Ovary (tissue), 10 donors: ENCODE results near the gene FANCI. TPM values are rescaled to one million over a fixed set of nuclear protein-coding genes. Genes with fewer than 3 reads are reported as not detected.

Experiments used
- DNase-seq, 5 donors: peaks; one replicate each; pipeline ENCODE4 v3.0.0-alpha.2; 2019 to 2020
- H3K27ac ChIP-seq, 2 donors: fragments of 200-600 bp; one replicate each; pipeline versions ENCODE4 v1.5.1 to v1.8.0; 2019 to 2022
- H3K27me3 ChIP-seq: fragments of 200-600 bp; one replicate; pipeline ENCODE4 v1.8.0; 2022
- H3K36me3 ChIP-seq: fragments of 200-600 bp; sonication (generic); one replicate; pipeline ENCODE4 v1.5.1; 2019
- H3K4me1 ChIP-seq: one replicate; pipeline ENCODE4 v1.8.1; 2013; ENCODE audit warnings: mild to moderate bottlenecking, moderate library complexity; ENCODE audit not compliant: insufficient read depth
- H3K4me3 ChIP-seq: fragments of 200-600 bp; sonication (generic); one replicate; pipeline ENCODE4 v1.5.1; 2017
- H3K9me3 ChIP-seq, 2 donors: fragments of 200-600 bp in 1 of 2; sonication (generic) in 1 of 2; one replicate each; pipeline versions ENCODE4 v1.5.1 to v1.8.1; 2013 to 2019; ENCODE audit warnings: mild to moderate bottlenecking in 1 of 2, moderate library complexity in 1 of 2
- EP300 ChIP-seq: sonication (generic); formaldehyde crosslinking; IDR thresholded peaks from one replicate; pipeline ENCODE4 v1.6.1; 2017; ENCODE audit warnings: antibody characterized with exemption
- POLR2A ChIP-seq: fragments of 450-650 bp; IDR thresholded peaks from one replicate; pipeline ENCODE4 v1.6.1; 2017; ENCODE audit warnings: antibody characterized with exemption, mild to moderate bottlenecking, moderate library complexity
- WGBS, 3 donors: extraction: QIAGEN DNeasy Blood & Tissue Kit in 1 of 3; methylation state at CpG; one replicate each; pipeline versions ENCODE4 v1.1.5 to v1.1.7; 2013 to 2017; 5-methylcytosine and 5-hydroxymethylcytosine counted together
- intact Hi-C, 4 donors: fragments of 100-400 bp; cut with DNase I; formaldehyde crosslinking; loops; one replicate each; pipeline versions ENCODE4 v1.11.0 to v1.15.1; 2022 to 2023
- long read RNA-seq, 3 donors: library from polyadenylated mRNA in 2 of 3; unstranded in 2 of 3; transcript quantifications; one replicate each; pipeline ENCODE4 v2.0.0 and lab custom pipeline, GENCODE V29; 2021 to 2026
- polyA plus RNA-seq, 2 donors: library from polyadenylated mRNA; stranded (reverse); fragments of 200-250 nt in 1 of 2; fragments of 350-450 nt in 1 of 2; fragmentation: Illumina TruSeq in 1 of 2; extraction: RNeasy Lipid Tissue Mini Kit (QIAGEN cat#74804) in 1 of 2; gene quantifications; one replicate each; pipeline ENCODE4 v1.2.3, GENCODE V29; 2013 to 2014
- total RNA-seq, 7 donors: library from RNA; depleted of rRNA in 2 of 7; stranded (reverse); fragments of >200 nt in 2 of 7; fragmentation: NEBNext Ultra II Directional in 3 of 7; extraction: Animal tissue kit (Norgen Biotek cat#: 25700) in 3 of 7; gene quantifications; one replicate each; pipeline versions ENCODE4 v1.1.0 to v1.2.4, GENCODE V29; 2016 to 2023
- TF ChIP-seq, protein P1 (sequence below), 3 donors: fragments of 450-650 bp in 2 of 3; fragments of 200-600 bp in 1 of 3; IDR thresholded peaks; one replicate each; pipeline versions ENCODE4 v1.5.1 to v1.8.0; 2016 to 2022; ENCODE audit warnings: antibody characterized with exemption in 3 of 3, mild to moderate bottlenecking in 1 of 3
- donor health status: DM: no; HTN: no; CAD: no; lungs with moderate emphysema.
- donor health status: DM: no; HTN: no; CAD: no.
- donor health status: Bipolar disorder and iron deficiency.
- donor health status: DM: yes; HTN: yes; CAD: no.
- donor health status: DM: no; HTN: no; CAD: no.
- donor health status: DM: yes; HTN: yes; CAD: no.

The FANCI gene
- total RNA-seq (10 to 100 TPM in 1 of 7 donors, 1 to 10 TPM in 6; 2.9 to 11.7 (median 5.2) TPM), polyA plus RNA-seq (1 to 10 TPM; 3.0 to 4.4 TPM)
- long read RNA-seq, donor 1, partial matches to known transcripts, result 4 of 7 reads
- long read RNA-seq, donor 1, other reads (novel, unspliced or antisense), result 3 of 7 reads
- long read RNA-seq, donor 2, full-length matches to known transcripts, result 1 of 20 reads
- long read RNA-seq, donor 2, partial matches to known transcripts, result 19 of 20 reads
- long read RNA-seq, donor 2, other reads (novel, unspliced or antisense), result 0 of 20 reads
- long read RNA-seq, donor 3, full-length matches to known transcripts, result 5 of 13 reads
- long read RNA-seq, donor 3, partial matches to known transcripts, result 1 of 13 reads
- long read RNA-seq, donor 3, other reads (novel, unspliced or antisense), result 7 of 13 reads

DNA sequence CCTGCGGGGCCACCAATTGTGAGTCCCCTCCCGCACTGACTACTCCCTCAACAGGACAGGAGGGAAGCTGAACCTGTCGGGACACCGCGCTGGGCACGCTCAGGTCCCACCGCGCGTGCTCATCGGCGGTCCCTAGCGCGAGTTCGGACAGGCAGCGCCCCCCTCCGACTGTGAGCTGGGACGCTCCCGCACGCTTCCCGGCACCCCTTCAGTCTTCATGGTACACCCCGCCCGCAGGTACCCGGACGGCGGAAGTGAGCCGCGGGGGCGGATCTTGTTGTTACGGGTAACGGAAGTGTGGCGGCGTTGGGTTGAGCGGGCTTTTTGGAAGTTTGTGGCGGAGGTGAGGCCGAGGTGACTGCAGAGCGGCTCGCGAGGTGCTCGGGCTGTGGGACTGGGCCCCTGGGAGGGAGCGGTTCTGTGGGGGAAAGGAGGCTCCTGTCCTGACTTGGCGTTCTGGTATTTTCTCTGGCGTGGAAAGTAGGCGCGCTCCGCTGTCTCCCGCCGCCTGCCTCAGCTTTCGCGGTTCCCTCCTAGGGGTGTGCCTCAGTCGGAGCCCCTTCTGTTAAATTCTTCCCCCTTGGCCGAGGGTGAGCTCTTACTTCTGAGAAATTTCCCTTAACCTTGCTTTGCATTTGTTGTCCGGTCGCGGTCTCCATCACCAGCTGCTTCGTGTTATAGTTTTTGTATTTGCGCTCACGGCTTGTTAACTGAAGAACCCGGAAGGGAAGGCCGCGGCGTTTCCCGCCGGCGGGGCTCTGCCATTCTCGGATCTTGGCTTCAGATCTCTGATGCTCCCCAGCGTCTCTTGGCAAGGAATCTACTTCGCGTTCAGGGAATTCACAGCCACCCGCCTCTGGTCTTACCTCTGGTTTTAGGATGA, at the start of gene FANCI:
TSS of gene FANCI (plus strand) at position 289 of the 883 bp plus-strand sequence. CDS start 3,669 bp downstream, outside the sequence.
- Histone ChIP-seq H3K9me3 (peaks cover 0 to 4% of the 10 kb centered on the region in 2 donors), H3K36me3 (no peaks in the 10 kb centered on the region), H3K27ac (no peak within 1 kb of the TSS), H3K4me1 (peaks cover 2% of the 10 kb centered on the region), H3K27me3 (no peaks in the 10 kb centered on the region), H3K4me3 (peak within 1 kb of the TSS; percentile 54)
- 0 to 1% (median 0%) methylated on average over 69 of the region's 69 CpGs for WGBS, 3 donors
- intact Hi-C loops, result no loop called here
- DNase-seq, result peak; percentile 95 to 98 (median 96)
- TF ChIP-seq, protein P1, sequence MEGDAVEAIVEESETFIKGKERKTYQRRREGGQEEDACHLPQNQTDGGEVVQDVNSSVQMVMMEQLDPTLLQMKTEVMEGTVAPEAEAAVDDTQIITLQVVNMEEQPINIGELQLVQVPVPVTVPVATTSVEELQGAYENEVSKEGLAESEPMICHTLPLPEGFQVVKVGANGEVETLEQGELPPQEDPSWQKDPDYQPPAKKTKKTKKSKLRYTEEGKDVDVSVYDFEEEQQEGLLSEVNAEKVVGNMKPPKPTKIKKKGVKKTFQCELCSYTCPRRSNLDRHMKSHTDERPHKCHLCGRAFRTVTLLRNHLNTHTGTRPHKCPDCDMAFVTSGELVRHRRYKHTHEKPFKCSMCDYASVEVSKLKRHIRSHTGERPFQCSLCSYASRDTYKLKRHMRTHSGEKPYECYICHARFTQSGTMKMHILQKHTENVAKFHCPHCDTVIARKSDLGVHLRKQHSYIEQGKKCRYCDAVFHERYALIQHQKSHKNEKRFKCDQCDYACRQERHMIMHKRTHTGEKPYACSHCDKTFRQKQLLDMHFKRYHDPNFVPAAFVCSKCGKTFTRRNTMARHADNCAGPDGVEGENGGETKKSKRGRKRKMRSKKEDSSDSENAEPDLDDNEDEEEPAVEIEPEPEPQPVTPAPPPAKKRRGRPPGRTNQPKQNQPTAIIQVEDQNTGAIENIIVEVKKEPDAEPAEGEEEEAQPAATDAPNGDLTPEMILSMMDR (IDR thresholded peaks at IDR 0.05), result peak in 2 of 3 donors; percentile 45 to 56
- TF ChIP-seq EP300 (no peak), POLR2A (peak; percentile 20)

DNA sequence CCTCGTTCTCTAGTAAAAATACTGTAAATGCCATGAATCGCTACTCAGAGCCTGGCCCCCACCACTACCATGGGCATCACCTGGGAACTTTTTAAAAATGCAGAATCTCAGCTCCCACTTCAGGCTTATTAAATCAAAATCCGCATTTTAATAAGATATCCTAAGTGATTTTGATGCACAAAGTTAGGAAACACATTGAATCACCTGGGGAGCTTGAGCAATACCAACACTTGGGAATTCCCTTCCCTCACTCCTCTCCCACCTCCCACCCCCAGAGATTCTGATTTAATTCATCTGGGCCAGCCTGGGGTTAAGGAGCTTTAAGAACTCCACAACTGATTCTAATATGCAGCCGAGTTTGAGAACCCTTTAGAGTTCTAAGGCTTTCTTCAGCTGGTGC, 49.2 kb upstream of the FANCI start:
- H3K36me3 ChIP-seq, result no peaks in the 10 kb centered on the region
- H3K4me3 ChIP-seq, result no peak overlapping the region
- 78 to 88% (median 87%) methylated on average over 4 of the region's 4 CpGs for WGBS, 3 donors
- no peaks in the 10 kb centered on the region for H3K9me3 ChIP-seq
- no peak for DNase-seq
- no peaks in the 10 kb centered on the region for H3K4me1 ChIP-seq
- H3K27ac ChIP-seq, result no peak overlapping the region
- no peak for TF ChIP-seq POLR2A
- TF ChIP-seq EP300, result no peak
- TF ChIP-seq, protein P1 (IDR thresholded peaks at IDR 0.05), result no peak
- no peaks in the 10 kb centered on the region for H3K27me3 ChIP-seq
- intact Hi-C loops, result no loop called here

DNA sequence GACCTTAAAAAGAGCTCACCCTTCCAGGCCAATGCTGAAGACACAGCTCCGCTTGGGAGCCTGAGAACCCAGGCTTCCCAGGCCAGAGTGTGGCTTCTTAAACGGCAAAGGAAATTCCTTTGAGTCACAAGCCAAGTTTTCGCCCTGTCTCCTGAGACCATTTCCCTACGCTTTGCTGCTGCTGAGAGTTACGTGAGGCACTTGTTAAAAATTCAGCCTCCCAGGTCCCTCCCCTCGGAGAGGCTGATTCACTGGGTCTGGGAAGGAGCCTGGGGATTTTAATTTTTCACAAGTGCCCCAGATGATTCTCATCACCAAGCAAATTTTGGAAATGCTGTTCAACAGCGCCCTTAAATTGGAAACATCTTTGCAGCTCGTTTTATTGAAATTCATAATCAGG, 47.9 kb upstream of the FANCI start:
- WGBS, 3 donors, result 61 to 70% (median 68%) methylated on average over 8 of the region's 8 CpGs
- no peak for DNase-seq
- intact Hi-C loops, result no loop called here
- Histone ChIP-seq H3K27ac (no peak overlapping the region), H3K36me3 (no peaks in the 10 kb centered on the region), H3K4me3 (no peak overlapping the region), H3K27me3 (no peaks in the 10 kb centered on the region), H3K9me3 (no peaks in the 10 kb centered on the region), H3K4me1 (no peaks in the 10 kb centered on the region)
- TF ChIP-seq POLR2A (no peak), EP300 (no peak)
- TF ChIP-seq, protein P1 (IDR thresholded peaks at IDR 0.05), result no peak

DNA sequence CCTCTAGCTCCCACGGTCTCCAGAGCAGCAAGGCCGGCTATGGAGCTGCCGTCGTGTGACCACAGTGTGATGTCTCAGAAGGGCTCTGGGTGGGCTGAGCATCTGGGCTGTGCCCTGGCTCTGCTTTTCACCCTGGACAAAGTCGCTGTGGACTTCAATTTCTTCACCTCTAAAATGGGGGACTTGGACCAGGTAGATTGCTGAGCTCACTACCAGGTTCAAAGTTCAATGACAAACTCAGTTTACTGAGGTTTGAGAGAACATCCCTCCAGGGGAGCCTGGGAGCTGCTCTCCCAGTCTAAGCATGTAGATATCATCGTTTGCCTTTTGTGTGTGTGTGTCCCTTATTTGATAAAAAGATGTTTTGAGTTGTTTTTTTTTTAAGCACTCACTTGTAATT, 47.5 kb upstream of the FANCI start:
- TF ChIP-seq, protein P1 (IDR thresholded peaks at IDR 0.05), result no peak
- no peak for TF ChIP-seq EP300
- TF ChIP-seq POLR2A, result no peak
- intact Hi-C loops, result no loop called here
- Histone ChIP-seq H3K4me3 (no peak overlapping the region), H3K27ac (no peak overlapping the region), H3K9me3 (no peaks in the 10 kb centered on the region), H3K27me3 (no peaks in the 10 kb centered on the region), H3K36me3 (no peaks in the 10 kb centered on the region), H3K4me1 (no peaks in the 10 kb centered on the region)
- WGBS, 3 donors, result 63 to 68% (median 66%) methylated on average over 6 of the region's 6 CpGs
- DNase-seq, result no peak
